Spleen (tissue), 7 donors: ENCODE measurements around the gene B4GALNT3.

Source experiments
- POLR2AphosphoS5 ChIP-seq, 3 donors: sonication (generic); formaldehyde crosslinking; IDR thresholded peaks; one replicate each; pipeline ENCODE4 v1.5.1; 2017; ENCODE audit warnings: antibody characterized with exemption in 3 of 3
- TF ChIP-seq, protein P1 (sequence below), 11 experiments: fragments of 200-600 bp in 7 of 11; fragments of 450-650 bp in 4 of 11; sonication (generic) in 4 of 11; IDR thresholded peaks in 8 of 11; conservative IDR thresholded peaks in 3 of 11; 1 replicate in 7 of 11; 2 replicates in 4 of 11; pipeline versions ENCODE4 v1.4.0 to v1.8.0; 2016 to 2021; ENCODE audit warnings: antibody characterized with exemption in 11 of 11, inconsistent platforms in 4 of 11, mild to moderate bottlenecking in 1 of 11
- donor health status: DM: no; HTN: no; CAD: no; lungs with moderate emphysema.
- donor health status: DM: no; HTN: no; CAD: no.
- donor health status: DM: no; HTN: no; CAD: no.

DNA sequence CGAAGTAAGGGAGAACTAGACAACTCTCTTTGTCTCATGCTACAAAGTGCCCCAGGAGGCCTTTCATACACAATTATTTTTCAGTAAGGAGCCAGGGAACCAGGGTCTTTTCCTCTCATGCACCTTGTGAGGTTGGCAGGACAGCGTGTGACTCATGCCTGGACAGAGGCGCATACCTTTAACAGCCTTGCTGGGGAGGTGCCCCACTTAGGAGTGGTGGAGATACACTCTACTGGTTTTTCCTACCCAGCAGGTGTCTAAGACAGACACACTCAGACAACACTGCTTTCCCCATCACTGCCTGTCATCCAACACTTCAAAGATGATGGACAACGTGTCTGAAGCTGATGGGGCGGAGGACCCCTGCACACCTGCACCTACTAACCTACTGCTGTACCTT lies 49.1 kb downstream of the B4GALNT3 start:
- TF ChIP-seq POLR2AphosphoS5 (IDR thresholded peaks at IDR 0.05), result no peak
- TF ChIP-seq, protein P1, sequence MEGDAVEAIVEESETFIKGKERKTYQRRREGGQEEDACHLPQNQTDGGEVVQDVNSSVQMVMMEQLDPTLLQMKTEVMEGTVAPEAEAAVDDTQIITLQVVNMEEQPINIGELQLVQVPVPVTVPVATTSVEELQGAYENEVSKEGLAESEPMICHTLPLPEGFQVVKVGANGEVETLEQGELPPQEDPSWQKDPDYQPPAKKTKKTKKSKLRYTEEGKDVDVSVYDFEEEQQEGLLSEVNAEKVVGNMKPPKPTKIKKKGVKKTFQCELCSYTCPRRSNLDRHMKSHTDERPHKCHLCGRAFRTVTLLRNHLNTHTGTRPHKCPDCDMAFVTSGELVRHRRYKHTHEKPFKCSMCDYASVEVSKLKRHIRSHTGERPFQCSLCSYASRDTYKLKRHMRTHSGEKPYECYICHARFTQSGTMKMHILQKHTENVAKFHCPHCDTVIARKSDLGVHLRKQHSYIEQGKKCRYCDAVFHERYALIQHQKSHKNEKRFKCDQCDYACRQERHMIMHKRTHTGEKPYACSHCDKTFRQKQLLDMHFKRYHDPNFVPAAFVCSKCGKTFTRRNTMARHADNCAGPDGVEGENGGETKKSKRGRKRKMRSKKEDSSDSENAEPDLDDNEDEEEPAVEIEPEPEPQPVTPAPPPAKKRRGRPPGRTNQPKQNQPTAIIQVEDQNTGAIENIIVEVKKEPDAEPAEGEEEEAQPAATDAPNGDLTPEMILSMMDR (IDR thresholded peaks at IDR 0.05 in 8 of 11, conservative IDR thresholded peaks at IDR 0.05 in 3 of 11), result no peak
